ENCODE measurements around the gene CLCNKB. TPM values are rescaled to one million over a fixed set of nuclear protein-coding genes. Genes with fewer than 3 reads are reported as not detected.
A peak's percentile ranks its signal among the peaks of the same experiment; 100 is the strongest.
"Not testable (repeated sequence)": the region's sequence is repeated elsewhere in the genome, so short reads cannot be mapped to it uniquely, and the experiment has no call there.

CLCNKB gene
- total and polyA plus RNA-seq, 2 of the 13 experiments (the other 11 are each of a cell fraction or from before 2014, with no cell fraction given) = 0.04 TPM; not detected in 1

GRCh38 chr1:16042096-16042495 is 1.5 kb upstream of the CLCNKB start:
- Histone ChIP-seq H3K4me2 (ENCODE audit: low read depth, low read length) (no peak overlapping the region), H3K27ac (ENCODE audit: extremely low read length, insufficient read depth, low read length) (no peak overlapping the region), H2AFZ (ENCODE audit: low read length) (no peak overlapping the region), H3K9me3 (ENCODE audit: low read length) (no peaks in the 10 kb centered on the region), H3K36me3 (replicated peaks in 1 of 2; ENCODE audit: control insufficient read depth in 1 of 2, insufficient read depth in 2 of 2, low read length in 2 of 2) (no peaks in the 10 kb centered on the region), H4K20me1 (ENCODE audit: insufficient read depth, low read length) (no peaks in the 10 kb centered on the region), H3K4me3 (replicated peaks in 1 of 3; ENCODE audit: insufficient read depth in 1 of 3, low read depth in 2 of 3, low read length in 3 of 3) (no peak overlapping the region), H3K27me3 (ENCODE audit: control insufficient read depth in 1 of 2, insufficient read depth in 2 of 2, low read length in 2 of 2) (peaks cover 12 to 37% of the 10 kb centered on the region in 2 experiments), H3K9ac (ENCODE audit: insufficient read depth, low read depth, low read length) (no peak overlapping the region), H3K4me1 (ENCODE audit: insufficient read depth, low read length) (peaks cover 6% of the 10 kb centered on the region), H3K79me2 (ENCODE audit: insufficient read depth, low read length) (no peaks in the 10 kb centered on the region)
- intact Hi-C loops (cut with micrococcal nuclease; ENCODE audit: unreplicated experiment) = no loop called here
- in situ Hi-C loops (cut with HindIII; ENCODE audit: extremely low pct_ligation_motif_present, low pct_unique_long_range_greater_than_20kb) = no loop called here
- CTCF ChIA-PET (ENCODE audit: low intra/inter-chr PET ratio, low total read pairs) = interaction anchor here (1.4 kb wide), 1 partner anchor 33 kb away, joined by 4 read pairs; no protein-coding TSS in a partner anchor
- ATAC-seq (peak; percentile 19; the same call in 2 of the 3 replicates), FAIRE-seq (no peak), DNase-seq (ENCODE audit: low spot score) (no peak)
- POLR2A ChIA-PET = no interaction called here
- BruUV-seq (replicated peaks) = no TSS peak
- TF ChIP-seq ZEB1 (IDR thresholded peaks at IDR 0.05; ENCODE audit: insufficient replicate concordance, low read depth) (no peak), CTCF (CRISPR knock-in tag; IDR thresholded peaks at IDR 0.05) (peak; percentile 34; the same call in 1 of the 2 replicates), STAG1 (CRISPR knock-in tag; IDR thresholded peaks at IDR 0.05) (peak; percentile 12; the same call in 1 of the 2 replicates)
- WGBS (ENCODE audit: low lambda C conversion rate) = no CpG with 5 or more reads among the region's 9 CpGs

DNA sequence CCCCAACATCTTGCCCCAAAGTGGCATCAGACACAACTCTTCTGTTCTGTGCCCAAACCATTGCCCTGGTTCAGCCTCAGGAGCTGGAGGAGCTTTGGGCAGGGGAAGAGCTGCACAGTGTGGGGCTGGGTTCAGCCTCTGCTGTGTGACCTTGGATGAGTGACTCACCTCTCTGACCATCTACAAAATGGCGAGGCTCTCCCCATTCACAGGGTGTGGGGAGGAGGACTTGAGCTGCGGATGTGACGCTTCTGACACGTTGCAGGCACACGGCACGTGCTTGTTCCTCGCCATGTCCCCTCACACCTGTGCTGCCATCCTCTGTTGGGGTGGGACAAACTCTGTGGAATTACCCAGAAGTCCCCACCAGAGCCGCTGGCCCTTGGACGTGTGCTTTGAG is 928 bp upstream of the CLCNKB start:
- FAIRE-seq; H3K9ac ChIP-seq (ENCODE audit: insufficient read depth, low read depth, low read length); in situ Hi-C loops (cut with HindIII; ENCODE audit: extremely low pct_ligation_motif_present, low pct_unique_long_range_greater_than_20kb); H2AFZ ChIP-seq (ENCODE audit: low read length); H3K79me2 ChIP-seq (ENCODE audit: insufficient read depth, low read length); H3K4me3 ChIP-seq (replicated peaks in 1 of 3; ENCODE audit: insufficient read depth in 1 of 3, low read depth in 2 of 3, low read length in 3 of 3); H3K36me3 ChIP-seq (replicated peaks in 1 of 2; ENCODE audit: control insufficient read depth in 1 of 2, insufficient read depth in 2 of 2, low read length in 2 of 2); BruUV-seq (replicated peaks); H4K20me1 ChIP-seq (ENCODE audit: insufficient read depth, low read length); DNase-seq (ENCODE audit: low spot score); POLR2A ChIA-PET; H3K9me3 ChIP-seq (ENCODE audit: low read length); H3K27ac ChIP-seq (ENCODE audit: extremely low read length, insufficient read depth, low read length); intact Hi-C loops (cut with micrococcal nuclease; ENCODE audit: unreplicated experiment); H3K4me1 ChIP-seq (ENCODE audit: insufficient read depth, low read length); H3K4me2 ChIP-seq (ENCODE audit: low read depth, low read length): not testable (repeated sequence)
- TF ChIP-seq FOSL2 (CRISPR knock-in tag; IDR thresholded peaks at IDR 0.05) = peak; percentile 43; the same call in 1 of the 2 replicates
- TF ChIP-seq ZNF768 (CRISPR knock-in tag; IDR thresholded peaks at IDR 0.05) = peak; percentile 94
- peak; percentile 37; the same call in 1 of the 2 replicates for TF ChIP-seq ZMYM3 (CRISPR knock-in tag; IDR thresholded peaks at IDR 0.05)
- H3K27me3 ChIP-seq (ENCODE audit: control insufficient read depth in 1 of 2, insufficient read depth in 2 of 2, low read length in 2 of 2) = peaks cover 12 to 37% of the 10 kb centered on the region in 2 experiments
- WGBS (ENCODE audit: low lambda C conversion rate) = 35% methylated on average over 7 of the region's 9 CpGs
- ATAC-seq = peak; percentile 11; the same call in 1 of the 3 replicates
- CTCF ChIA-PET (ENCODE audit: low intra/inter-chr PET ratio, low total read pairs) = interaction anchor here (1.4 kb wide), 1 partner anchor 33 kb away, joined by 4 read pairs; no protein-coding TSS in a partner anchor

Measured in HepG2 (cell line).